Measurements from ENCODE around the gene DAGLB.

DAGLB gene

DNA sequence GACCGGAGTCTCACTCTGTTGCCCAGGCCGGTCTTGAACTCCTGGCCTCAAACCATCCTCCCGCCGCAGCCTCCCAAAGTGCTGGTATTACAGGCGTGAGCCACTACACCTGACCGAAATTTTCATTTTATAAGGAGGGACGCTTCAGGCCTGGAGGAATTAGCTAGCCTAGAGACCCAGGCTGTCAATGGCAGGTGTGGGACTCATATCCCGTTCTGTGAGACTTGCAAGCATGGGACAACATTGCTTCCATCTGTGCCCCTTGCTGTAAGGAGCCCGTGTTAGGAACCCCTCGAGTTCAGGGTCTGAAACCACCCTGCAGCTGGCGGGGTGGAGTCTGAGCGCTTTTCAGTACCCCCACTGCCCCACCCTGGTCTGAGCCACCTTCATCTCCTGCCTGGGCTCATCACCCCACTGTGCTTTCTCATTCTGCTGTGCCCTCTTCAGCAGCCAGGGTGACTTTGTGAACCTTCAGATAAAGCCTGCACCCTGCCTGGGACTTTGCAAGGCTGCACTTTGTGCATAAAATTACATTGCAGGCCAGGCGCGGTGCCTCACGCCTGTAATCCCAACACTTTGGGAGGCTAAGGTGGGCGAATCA is 1.3 kb upstream of the DAGLB start:
- no peak overlapping the region for H3K4me3 ChIP-seq (ENCODE audit: control insufficient read depth, low read depth, low read length)
- DNase-seq (ENCODE audit: low read depth) = no peak
- TF ChIP-seq, protein P1, sequence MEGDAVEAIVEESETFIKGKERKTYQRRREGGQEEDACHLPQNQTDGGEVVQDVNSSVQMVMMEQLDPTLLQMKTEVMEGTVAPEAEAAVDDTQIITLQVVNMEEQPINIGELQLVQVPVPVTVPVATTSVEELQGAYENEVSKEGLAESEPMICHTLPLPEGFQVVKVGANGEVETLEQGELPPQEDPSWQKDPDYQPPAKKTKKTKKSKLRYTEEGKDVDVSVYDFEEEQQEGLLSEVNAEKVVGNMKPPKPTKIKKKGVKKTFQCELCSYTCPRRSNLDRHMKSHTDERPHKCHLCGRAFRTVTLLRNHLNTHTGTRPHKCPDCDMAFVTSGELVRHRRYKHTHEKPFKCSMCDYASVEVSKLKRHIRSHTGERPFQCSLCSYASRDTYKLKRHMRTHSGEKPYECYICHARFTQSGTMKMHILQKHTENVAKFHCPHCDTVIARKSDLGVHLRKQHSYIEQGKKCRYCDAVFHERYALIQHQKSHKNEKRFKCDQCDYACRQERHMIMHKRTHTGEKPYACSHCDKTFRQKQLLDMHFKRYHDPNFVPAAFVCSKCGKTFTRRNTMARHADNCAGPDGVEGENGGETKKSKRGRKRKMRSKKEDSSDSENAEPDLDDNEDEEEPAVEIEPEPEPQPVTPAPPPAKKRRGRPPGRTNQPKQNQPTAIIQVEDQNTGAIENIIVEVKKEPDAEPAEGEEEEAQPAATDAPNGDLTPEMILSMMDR (IDR thresholded peaks at IDR 0.05; ENCODE audit: control insufficient read depth, insufficient read depth, low read depth, low read length, missing control alignments) = no peak

DNA sequence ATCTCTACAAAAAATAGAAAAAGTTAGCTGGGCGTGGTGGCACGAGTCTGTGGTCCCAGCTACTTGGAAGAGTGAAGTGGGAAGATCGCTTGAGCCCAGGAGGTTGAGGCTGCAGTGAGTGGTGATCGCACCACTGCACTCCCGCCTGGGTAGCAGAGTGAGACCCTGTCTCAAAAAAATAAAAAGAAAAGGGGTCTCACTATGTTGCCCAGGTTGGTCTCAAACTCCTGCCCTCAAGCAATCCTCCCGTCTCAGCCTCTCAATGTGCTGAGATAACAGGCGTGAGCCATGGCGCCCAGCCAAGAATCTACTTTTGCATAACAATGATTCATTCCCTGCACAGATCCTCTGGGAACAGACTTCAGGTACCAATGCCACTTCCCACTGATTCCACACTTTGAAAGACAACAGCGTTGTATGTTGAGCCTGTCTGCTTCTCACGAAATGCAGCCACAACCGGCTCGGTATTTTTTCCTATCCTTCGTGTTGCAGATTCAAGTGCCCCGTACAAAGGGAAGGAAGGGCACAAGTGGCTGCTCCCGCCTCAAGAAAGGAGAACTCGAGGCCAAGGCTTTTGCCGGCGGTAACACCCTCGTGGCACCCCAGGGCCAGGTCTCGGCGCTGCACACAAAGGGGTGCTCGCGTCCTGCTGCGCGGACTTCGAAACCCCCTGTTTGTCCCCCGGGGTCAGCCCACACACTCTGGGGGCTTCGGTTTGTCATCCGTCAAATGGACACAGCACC is 745 bp downstream of the DAGLB start:
- peak overlapping the region; percentile 94 for H3K4me3 ChIP-seq (ENCODE audit: control insufficient read depth, low read depth, low read length)
- TF ChIP-seq, protein P1 (IDR thresholded peaks at IDR 0.05; ENCODE audit: control insufficient read depth, insufficient read depth, low read depth, low read length, missing control alignments) = no peak
- peak; percentile 64 for DNase-seq (ENCODE audit: low read depth)

- H3K4me3 ChIP-seq (ENCODE audit: control insufficient read depth, low read depth, low read length) = no peak overlapping the region
- no peak for DNase-seq (ENCODE audit: low read depth)
- TF ChIP-seq, protein P1 (IDR thresholded peaks at IDR 0.05; ENCODE audit: control insufficient read depth, insufficient read depth, low read depth, low read length, missing control alignments) = no peak
Measured at GRCh38 chr7:6444516-6445269, 3.1 kb downstream of the DAGLB start.

GRCh38 chr7:6443372-6443941 is 4.3 kb downstream of the DAGLB start:
- TF ChIP-seq, protein P1 (IDR thresholded peaks at IDR 0.05; ENCODE audit: control insufficient read depth, insufficient read depth, low read depth, low read length, missing control alignments) = no peak
- no peak overlapping the region for H3K4me3 ChIP-seq (ENCODE audit: control insufficient read depth, low read depth, low read length)
- DNase-seq (ENCODE audit: low read depth) = peak; percentile 71

DNA sequence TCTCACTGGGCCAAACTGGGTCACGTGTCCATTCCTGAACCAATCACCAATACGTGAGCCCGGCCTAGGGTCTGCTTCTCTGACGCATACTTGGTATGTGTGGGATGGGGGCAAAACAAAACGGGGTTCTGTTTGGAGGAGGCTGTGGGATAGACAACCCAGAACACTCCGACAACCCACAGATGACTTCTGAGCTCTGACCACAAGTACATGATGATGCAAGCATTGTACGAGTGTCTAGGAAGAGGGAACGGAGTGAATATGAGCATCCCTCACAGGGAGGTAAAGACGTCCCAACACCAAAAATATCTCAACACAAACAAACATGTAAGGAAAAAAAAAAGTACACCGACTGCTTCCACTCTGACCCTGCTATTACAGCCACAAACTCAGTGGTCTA is 5.6 kb downstream of the DAGLB start:
- H3K4me3 ChIP-seq (ENCODE audit: control insufficient read depth, low read depth, low read length) = no peak overlapping the region
- DNase-seq (ENCODE audit: low read depth) = no peak
- TF ChIP-seq, protein P1 (IDR thresholded peaks at IDR 0.05; ENCODE audit: control insufficient read depth, insufficient read depth, low read depth, low read length, missing control alignments) = no peak

DNA sequence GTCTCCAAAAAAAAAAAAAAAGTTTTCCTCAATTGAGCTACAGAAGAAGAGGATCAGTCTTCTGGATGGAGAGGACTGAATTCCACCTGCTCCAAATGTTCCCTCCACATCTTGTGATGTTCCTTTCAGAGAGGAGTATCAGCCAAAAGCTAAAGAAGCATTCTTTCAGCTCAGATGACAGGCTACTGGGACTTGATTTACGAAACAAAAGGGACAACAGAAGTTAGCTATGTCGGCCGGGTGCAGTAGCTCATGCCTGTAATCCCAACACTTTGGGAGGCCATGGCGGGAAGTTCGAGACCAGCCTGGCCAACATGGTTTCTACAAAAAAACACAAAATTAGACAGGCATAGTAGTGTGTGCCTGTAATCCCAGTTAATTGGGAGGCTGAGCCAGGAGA is 7.4 kb downstream of the DAGLB start:
- H3K4me3 ChIP-seq (ENCODE audit: control insufficient read depth, low read depth, low read length) = no peak overlapping the region
- DNase-seq (ENCODE audit: low read depth) = no peak
- TF ChIP-seq, protein P1 (IDR thresholded peaks at IDR 0.05; ENCODE audit: control insufficient read depth, insufficient read depth, low read depth, low read length, missing control alignments) = no peak

Measured in AG09309 (cell line).